ENCODE results near the gene PCDHB4. TPM values are rescaled to one million over a fixed set of nuclear protein-coding genes. Genes with fewer than 3 reads are reported as not detected.
"Not testable (repeated sequence)": the region's sequence is repeated elsewhere in the genome, so short reads cannot be mapped to it uniquely, and the experiment has no call there.

The PCDHB4 gene
- total RNA-seq: not detected

GRCh38 chr5:141121563-141121962, at the start of gene PCDHB4:
Gene PCDHB4, plus strand, starts transcription at chr5:141121818. Its CDS starts 181 bp downstream, at chr5:141121999.
- H3K36me3 Mint-ChIP-seq (ENCODE audit: insufficient read depth): peaks cover 2% of the 10 kb centered on the region
- H3K4me3 Mint-ChIP-seq: no peak within 1 kb of the TSS
- H3K9me3 Mint-ChIP-seq: peaks cover 11% of the 10 kb centered on the region
- DNase-seq (no peak), ATAC-seq (no peak)
- peaks cover 26% of the 10 kb centered on the region for H3K27me3 Mint-ChIP-seq (ENCODE audit: low read depth)
- H3K4me1 Mint-ChIP-seq (ENCODE audit: low read depth): no peaks in the 10 kb centered on the region

GRCh38 chr5:141077826-141078225, 43.8 kb upstream of the PCDHB4 start:
- ATAC-seq: no peak
- no peak for DNase-seq
- Mint-ChIP-seq H3K4me1 (ENCODE audit: low read depth) (no peaks in the 10 kb centered on the region), H3K4me3 (no peak overlapping the region), H3K27me3 (ENCODE audit: low read depth) (peaks cover 23% of the 10 kb centered on the region), H3K36me3 (ENCODE audit: insufficient read depth) (no peaks in the 10 kb centered on the region), H3K9me3 (peaks cover 14% of the 10 kb centered on the region)

DNA sequence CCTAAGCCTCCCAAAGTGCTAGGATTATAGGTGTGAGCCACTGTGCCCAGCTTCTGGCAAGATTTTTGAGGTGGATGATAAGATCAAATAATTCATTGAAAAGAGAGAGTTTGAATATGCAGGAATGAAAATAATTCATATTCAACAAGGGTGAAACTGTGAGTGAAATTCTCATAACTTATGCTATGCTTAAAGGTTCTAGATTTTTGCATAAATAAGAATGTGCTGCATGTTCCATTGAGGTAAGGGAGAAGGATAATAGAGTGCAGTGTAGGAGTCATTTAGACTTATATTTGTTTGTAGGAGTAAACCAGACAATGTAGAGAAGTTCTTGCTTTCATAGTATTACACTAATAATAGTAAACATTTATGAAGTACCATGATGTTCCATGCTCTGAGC, 39.4 kb upstream of the PCDHB4 start:
- H3K27me3 Mint-ChIP-seq (ENCODE audit: low read depth): peaks cover 45% of the 10 kb centered on the region
- H3K36me3 Mint-ChIP-seq (ENCODE audit: insufficient read depth): no peaks in the 10 kb centered on the region
- H3K9me3 Mint-ChIP-seq: peaks cover 9% of the 10 kb centered on the region
- DNase-seq: no peak
- no peak overlapping the region for H3K4me3 Mint-ChIP-seq
- H3K4me1 Mint-ChIP-seq (ENCODE audit: low read depth): peaks cover 4% of the 10 kb centered on the region
- ATAC-seq: no peak

DNA sequence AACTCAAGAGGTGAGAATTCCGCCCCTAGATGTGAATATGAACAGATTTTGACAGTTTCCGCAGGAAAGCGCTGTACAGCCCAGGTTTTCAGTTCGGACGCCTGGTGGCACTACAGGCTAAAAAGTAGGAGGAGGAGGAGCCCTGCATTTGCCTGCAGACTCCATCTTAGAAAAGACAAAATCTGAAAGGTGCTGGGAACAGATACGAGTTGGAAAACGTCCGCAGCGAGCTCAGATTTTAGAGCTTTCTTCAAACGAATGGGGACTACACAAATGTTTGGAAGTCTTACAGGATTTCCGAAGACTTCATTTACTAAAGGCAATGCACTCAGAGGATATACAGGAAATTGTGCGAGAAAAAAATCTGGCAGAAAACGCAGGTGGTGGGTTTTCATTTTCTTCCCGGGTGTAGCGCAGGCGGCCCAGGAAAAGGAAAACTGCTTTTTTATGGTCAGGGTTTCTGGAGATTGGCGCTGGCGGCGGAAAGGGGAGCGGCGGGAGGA, 37.1 kb upstream of the PCDHB4 start:
- DNase-seq (peak; percentile 15), ATAC-seq (peak; percentile 72 to 86)
- peak overlapping the region; percentile 83 for H3K4me3 Mint-ChIP-seq
- peaks cover 39% of the 10 kb centered on the region for H3K27me3 Mint-ChIP-seq (ENCODE audit: low read depth)
- peaks cover 4% of the 10 kb centered on the region for H3K4me1 Mint-ChIP-seq (ENCODE audit: low read depth)
- H3K9me3 Mint-ChIP-seq: no peaks in the 10 kb centered on the region
- H3K36me3 Mint-ChIP-seq (ENCODE audit: insufficient read depth): no peaks in the 10 kb centered on the region

GRCh38 chr5:141094481-141095262, 26.9 kb upstream of the PCDHB4 start, which contains the start of gene PCDHB2:
Gene PCDHB2, plus strand, starts transcription at chr5:141094615. Its CDS starts 176 bp downstream, at chr5:141094791.
- peaks cover 29% of the 10 kb centered on the region for H3K9me3 Mint-ChIP-seq
- DNase-seq: no peak
- no peaks in the 10 kb centered on the region for H3K36me3 Mint-ChIP-seq (ENCODE audit: insufficient read depth)
- no peak for ATAC-seq
- H3K4me3 Mint-ChIP-seq: no peak within 1 kb of the TSS
- H3K27me3 Mint-ChIP-seq (ENCODE audit: low read depth): peaks cover 49% of the 10 kb centered on the region
- no peaks in the 10 kb centered on the region for H3K4me1 Mint-ChIP-seq (ENCODE audit: low read depth)

GRCh38 chr5:141095263-141095641, 26.4 kb upstream of the PCDHB4 start:
- H3K4me1 Mint-ChIP-seq (ENCODE audit: low read depth): no peaks in the 10 kb centered on the region
- no peak overlapping the region for H3K4me3 Mint-ChIP-seq
- H3K27me3 Mint-ChIP-seq (ENCODE audit: low read depth): peaks cover 51% of the 10 kb centered on the region
- ATAC-seq (no peak), DNase-seq (no peak)
- no peaks in the 10 kb centered on the region for H3K36me3 Mint-ChIP-seq (ENCODE audit: insufficient read depth)
- H3K9me3 Mint-ChIP-seq: peaks cover 34% of the 10 kb centered on the region

- ATAC-seq; H3K36me3 Mint-ChIP-seq (ENCODE audit: insufficient read depth); H3K4me1 Mint-ChIP-seq (ENCODE audit: low read depth); H3K4me3 Mint-ChIP-seq; DNase-seq: not testable (repeated sequence)
- peaks cover 60% of the 10 kb centered on the region for H3K27me3 Mint-ChIP-seq (ENCODE audit: low read depth)
- peaks cover 38% of the 10 kb centered on the region for H3K9me3 Mint-ChIP-seq
These were observed 25.4 kb upstream of the PCDHB4 start for GRCh38 chr5:141096181-141096580.

- peaks cover 41% of the 10 kb centered on the region for H3K9me3 Mint-ChIP-seq
- DNase-seq; H3K36me3 Mint-ChIP-seq (ENCODE audit: insufficient read depth); H3K4me3 Mint-ChIP-seq; ATAC-seq; H3K4me1 Mint-ChIP-seq (ENCODE audit: low read depth): not testable (repeated sequence)
- peaks cover 64% of the 10 kb centered on the region for H3K27me3 Mint-ChIP-seq (ENCODE audit: low read depth)
These were observed 25.0 kb upstream of the PCDHB4 start for GRCh38 chr5:141096586-141096985.

GRCh38 chr5:141100243-141100805, 21.3 kb upstream of the PCDHB4 start, which contains the start of gene PCDHB3:
Gene PCDHB3, plus strand, starts transcription at chr5:141100473. Its CDS starts 177 bp downstream, at chr5:141100650.
- no peak for ATAC-seq
- peaks cover 47% of the 10 kb centered on the region for H3K27me3 Mint-ChIP-seq (ENCODE audit: low read depth)

GRCh38 chr5:141101059-141101458, 20.6 kb upstream of the PCDHB4 start:
- no peak for DNase-seq
- Mint-ChIP-seq H3K4me3 (no peak overlapping the region), H3K27me3 (ENCODE audit: low read depth) (peaks cover 41% of the 10 kb centered on the region), H3K4me1 (ENCODE audit: low read depth) (no peaks in the 10 kb centered on the region), H3K9me3 (peaks cover 12% of the 10 kb centered on the region), H3K36me3 (ENCODE audit: insufficient read depth) (no peaks in the 10 kb centered on the region)
- ATAC-seq: no peak

More at GRCh38 chr5:141100243-141100805, 21.3 kb upstream of the PCDHB4 start, which contains the start of gene PCDHB3:
- DNase-seq: no peak
- peaks cover 19% of the 10 kb centered on the region for H3K9me3 Mint-ChIP-seq
- H3K4me3 Mint-ChIP-seq: peak within 1 kb of the TSS; percentile 42
- no peaks in the 10 kb centered on the region for H3K36me3 Mint-ChIP-seq (ENCODE audit: insufficient read depth)
- no peaks in the 10 kb centered on the region for H3K4me1 Mint-ChIP-seq (ENCODE audit: low read depth)

- Mint-ChIP-seq H3K27me3 (ENCODE audit: low read depth) (peaks cover 37% of the 10 kb centered on the region), H3K9me3 (peaks cover 12% of the 10 kb centered on the region)
- H3K4me3 Mint-ChIP-seq; DNase-seq; H3K4me1 Mint-ChIP-seq (ENCODE audit: low read depth); H3K36me3 Mint-ChIP-seq (ENCODE audit: insufficient read depth); ATAC-seq: not testable (repeated sequence)
These were observed 19.5 kb upstream of the PCDHB4 start for GRCh38 chr5:141102070-141102469.

DNA sequence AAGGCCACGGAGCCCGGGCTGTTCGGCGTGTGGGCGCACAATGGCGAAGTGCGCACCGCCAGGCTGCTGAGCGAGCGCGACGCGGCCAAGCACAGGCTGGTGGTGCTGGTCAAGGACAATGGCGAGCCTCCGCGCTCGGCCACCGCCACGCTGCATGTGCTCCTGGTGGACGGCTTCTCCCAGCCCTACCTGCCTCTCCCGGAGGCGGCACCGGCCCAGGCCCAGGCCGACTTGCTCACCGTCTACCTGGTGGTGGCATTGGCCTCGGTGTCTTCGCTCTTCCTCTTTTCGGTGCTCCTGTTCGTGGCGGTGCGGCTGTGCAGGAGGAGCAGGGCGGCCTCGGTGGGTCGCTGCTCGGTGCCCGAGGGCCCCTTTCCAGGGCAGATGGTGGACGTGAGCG, 19.1 kb upstream of the PCDHB4 start:
- Mint-ChIP-seq H3K27me3 (ENCODE audit: low read depth) (peaks cover 34% of the 10 kb centered on the region), H3K9me3 (peaks cover 12% of the 10 kb centered on the region)
- not testable (repeated sequence) for H3K4me1 Mint-ChIP-seq (ENCODE audit: low read depth); H3K36me3 Mint-ChIP-seq (ENCODE audit: insufficient read depth); ATAC-seq; H3K4me3 Mint-ChIP-seq; DNase-seq

- DNase-seq (no peak), ATAC-seq (no peak)
- no peak overlapping the region for H3K4me3 Mint-ChIP-seq
- H3K4me1 Mint-ChIP-seq (ENCODE audit: low read depth): no peaks in the 10 kb centered on the region
- no peaks in the 10 kb centered on the region for H3K36me3 Mint-ChIP-seq (ENCODE audit: insufficient read depth)
- H3K9me3 Mint-ChIP-seq: peaks cover 6% of the 10 kb centered on the region
- H3K27me3 Mint-ChIP-seq (ENCODE audit: low read depth): peaks cover 21% of the 10 kb centered on the region
These were observed 16.3 kb upstream of the PCDHB4 start for GRCh38 chr5:141105350-141105749.

DNA sequence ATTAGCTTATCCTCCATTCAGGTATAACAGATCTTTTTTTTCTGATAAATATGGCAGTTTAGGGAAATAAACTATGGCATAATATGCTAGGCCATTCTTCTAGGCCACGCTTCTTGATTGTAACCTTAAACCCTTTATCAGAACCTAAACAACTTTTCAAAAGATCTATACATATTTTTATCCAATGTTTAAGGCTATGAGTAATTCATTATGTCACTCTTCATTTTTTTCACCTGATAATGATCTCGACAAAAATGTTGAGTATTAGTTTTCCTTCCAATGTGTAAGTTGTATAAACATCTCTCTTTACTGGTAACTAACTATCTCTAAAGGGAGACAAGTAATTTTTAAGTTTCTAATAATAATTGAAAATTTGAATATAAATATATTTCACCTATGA, 2.4 kb upstream of the PCDHB4 start:
- ATAC-seq: no peak
- Mint-ChIP-seq H3K27me3 (ENCODE audit: low read depth) (peaks cover 21% of the 10 kb centered on the region), H3K4me1 (ENCODE audit: low read depth) (no peaks in the 10 kb centered on the region), H3K4me3 (no peak overlapping the region), H3K36me3 (ENCODE audit: insufficient read depth) (peaks cover 2% of the 10 kb centered on the region), H3K9me3 (peaks cover 32% of the 10 kb centered on the region)
- DNase-seq: no peak

GRCh38 chr5:141121985-141122384, 367 bp downstream of the PCDHB4 start:
- no peak overlapping the region for H3K4me3 Mint-ChIP-seq
- H3K27me3 Mint-ChIP-seq (ENCODE audit: low read depth): peaks cover 28% of the 10 kb centered on the region
- peaks cover 2% of the 10 kb centered on the region for H3K36me3 Mint-ChIP-seq (ENCODE audit: insufficient read depth)
- H3K4me1 Mint-ChIP-seq (ENCODE audit: low read depth): no peaks in the 10 kb centered on the region
- ATAC-seq (no peak), DNase-seq (no peak)
- peaks cover 8% of the 10 kb centered on the region for H3K9me3 Mint-ChIP-seq

Data from activated T-cell treated with anti-CD3 and anti-CD28 coated beads, Interleukin-2, amount 50 U/mL, for 4 hours (primary cell).